Neural progenitor cell (in vitro differentiated cells): ENCODE data around the gene NXPH2.
A peak's percentile ranks its signal among the peaks of the same experiment; 100 is the strongest.

Experiments
- EZH2 ChIP-seq: fragments of 200-600 bp; sonication (generic); IDR thresholded peaks from 2 replicates; pipeline ENCODE4 v1.6.1; 2017; ENCODE audit warnings: antibody characterized with exemption, mild to moderate bottlenecking, moderate library complexity
- EZH2phosphoT487 ChIP-seq: fragments of 200-600 bp; sonication (generic); IDR thresholded peaks from 2 replicates; pipeline ENCODE4 v1.6.1; 2017; ENCODE audit warnings: antibody characterized with exemption
- TF ChIP-seq, protein P1 (sequence below): fragments of 200-600 bp; sonication (generic); IDR thresholded peaks from 2 replicates; pipeline ENCODE4 v1.5.1; 2017; ENCODE audit warnings: antibody characterized with exemption, mild to moderate bottlenecking

DNA sequence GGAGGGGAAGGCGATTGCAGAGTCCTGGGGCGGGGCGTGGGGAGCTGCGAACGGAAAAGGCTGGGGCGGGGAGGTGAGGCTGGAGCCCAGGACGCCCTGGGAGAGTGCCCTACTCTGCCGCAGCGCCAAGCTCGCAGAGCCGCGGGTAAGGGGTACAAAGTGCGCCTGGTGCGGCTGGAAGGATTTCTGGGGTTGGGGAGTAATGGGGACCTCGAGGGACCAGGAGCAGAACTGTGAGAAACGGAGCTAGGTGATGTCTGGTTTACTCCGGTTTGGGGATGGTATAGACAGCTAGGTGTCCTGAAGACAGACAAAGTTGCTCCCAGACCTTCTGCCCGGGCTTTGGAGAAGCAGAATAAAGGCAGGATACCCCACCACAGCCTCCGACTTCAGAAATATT lies 718 bp upstream of the NXPH2 start:
- TF ChIP-seq, protein P1, sequence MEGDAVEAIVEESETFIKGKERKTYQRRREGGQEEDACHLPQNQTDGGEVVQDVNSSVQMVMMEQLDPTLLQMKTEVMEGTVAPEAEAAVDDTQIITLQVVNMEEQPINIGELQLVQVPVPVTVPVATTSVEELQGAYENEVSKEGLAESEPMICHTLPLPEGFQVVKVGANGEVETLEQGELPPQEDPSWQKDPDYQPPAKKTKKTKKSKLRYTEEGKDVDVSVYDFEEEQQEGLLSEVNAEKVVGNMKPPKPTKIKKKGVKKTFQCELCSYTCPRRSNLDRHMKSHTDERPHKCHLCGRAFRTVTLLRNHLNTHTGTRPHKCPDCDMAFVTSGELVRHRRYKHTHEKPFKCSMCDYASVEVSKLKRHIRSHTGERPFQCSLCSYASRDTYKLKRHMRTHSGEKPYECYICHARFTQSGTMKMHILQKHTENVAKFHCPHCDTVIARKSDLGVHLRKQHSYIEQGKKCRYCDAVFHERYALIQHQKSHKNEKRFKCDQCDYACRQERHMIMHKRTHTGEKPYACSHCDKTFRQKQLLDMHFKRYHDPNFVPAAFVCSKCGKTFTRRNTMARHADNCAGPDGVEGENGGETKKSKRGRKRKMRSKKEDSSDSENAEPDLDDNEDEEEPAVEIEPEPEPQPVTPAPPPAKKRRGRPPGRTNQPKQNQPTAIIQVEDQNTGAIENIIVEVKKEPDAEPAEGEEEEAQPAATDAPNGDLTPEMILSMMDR, result no peak
- TF ChIP-seq EZH2phosphoT487, result peak; percentile 40
- peak; percentile 70 for TF ChIP-seq EZH2
